Left lung (tissue), 10 donors: ENCODE data around the gene NECTIN1. TPM values are rescaled to one million over a fixed set of nuclear protein-coding genes. Genes with fewer than 3 reads are reported as not detected.

ENCODE experiments used
- ATAC-seq: fragments of 200-7000 bp; cut with Tn5 transposase; one replicate; pipeline ENCODE4 v1.9.1; 2020; ENCODE audit warnings: moderate library complexity
- DNase-seq, 4 donors: peaks; one replicate each; pipeline ENCODE4 v3.0.0-alpha.2; 2013 to 2020
- H3K27ac ChIP-seq, 2 donors: fragments of 200-600 bp; sonication (generic) in 1 of 2; one replicate each; pipeline versions ENCODE4 v1.5.0 to v1.8.0; 2020 to 2021
- H3K27me3 ChIP-seq, 2 donors: fragments of 200-600 bp; sonication (generic) in 1 of 2; one replicate each; pipeline versions ENCODE4 v1.5.0 to v1.8.0; 2020 to 2021
- H3K36me3 ChIP-seq, 2 donors: fragments of 200-600 bp; sonication (generic) in 1 of 2; one replicate each; pipeline versions ENCODE4 v1.5.0 to v1.8.0; 2020 to 2021
- H3K4me1 ChIP-seq, 2 donors: fragments of 200-600 bp; one replicate each; pipeline ENCODE4 v1.8.0; 2021
- H3K4me3 ChIP-seq, 2 donors: fragments of 200-600 bp; sonication (generic) in 1 of 2; one replicate each; pipeline versions ENCODE4 v1.5.0 to v1.8.0; 2020 to 2021; ENCODE audit warnings: mild to moderate bottlenecking in 1 of 2
- H3K9me3 ChIP-seq, 2 donors: fragments of 200-600 bp; sonication (generic) in 1 of 2; one replicate each; pipeline versions ENCODE4 v1.5.0 to v1.8.0; 2020 to 2021
- CTCF ChIP-seq, 2 donors: fragments of 200-600 bp; sonication (generic) in 1 of 2; IDR thresholded peaks; one replicate each; pipeline versions ENCODE4 v1.5.0 to v1.8.0; 2021; ENCODE audit warnings: antibody characterized with exemption in 2 of 2
- intact Hi-C, 2 donors: fragments of 100-400 bp; cut with DNase I; formaldehyde crosslinking; loops; one replicate each; pipeline versions ENCODE4 v1.11.2 to v1.14.2; 2022
- polyA plus RNA-seq, 6 donors: library from polyadenylated mRNA; unstranded; fragments of 120-200 nt; gene quantifications; one replicate each; pipeline ENCODE4 v1.2.1, GENCODE V29; 2013; ENCODE audit not compliant: insufficient read length in 6 of 6
- total RNA-seq, 2 donors: library from RNA; stranded (reverse); fragmentation: NEBNext Ultra II Directional; extraction: Animal tissue kit (Norgen Biotek cat#: 25700); gene quantifications; one replicate each; pipeline ENCODE4 v1.2.1, GENCODE V29; 2021
- donor health status: DM: no; HTN: yes; CAD: no.
- donor health status: DM: no; HTN: no; CAD: no.

NECTIN1 gene
- total and polyA plus RNA-seq, 8 donors, result 13.0 to 21.1 (median 15.9) TPM

GRCh38 chr11:119661226-119661625 is 67.8 kb downstream of the NECTIN1 start:
- DNase-seq, result no peak
- intact Hi-C loops, result no loop called here
- no peak overlapping the region for H3K27ac ChIP-seq
- H3K36me3 ChIP-seq, result peaks cover 0 to 7% of the 10 kb centered on the region in 2 donors
- no peak overlapping the region for H3K4me3 ChIP-seq
- no peak for ATAC-seq
- no peak for TF ChIP-seq CTCF (IDR thresholded peaks at IDR 0.05)
- H3K27me3 ChIP-seq, result no peaks in the 10 kb centered on the region
- no peaks in the 10 kb centered on the region for H3K9me3 ChIP-seq
- H3K4me1 ChIP-seq, result no peaks in the 10 kb centered on the region

GRCh38 chr11:119659971-119660723 is 68.9 kb downstream of the NECTIN1 start:
- Histone ChIP-seq H3K36me3 (peaks cover 0 to 7% of the 10 kb centered on the region in 2 donors), H3K9me3 (no peaks in the 10 kb centered on the region), H3K27me3 (no peaks in the 10 kb centered on the region), H3K4me1 (no peaks in the 10 kb centered on the region), H3K4me3 (no peak overlapping the region), H3K27ac (no peak overlapping the region)
- ATAC-seq (no peak), DNase-seq (no peak)
- intact Hi-C loops, result no loop called here
- TF ChIP-seq CTCF (IDR thresholded peaks at IDR 0.05), result no peak

GRCh38 chr11:119652907-119653659 is 75.9 kb downstream of the NECTIN1 start:
- no peaks in the 10 kb centered on the region for H3K36me3 ChIP-seq
- no peak overlapping the region for H3K4me3 ChIP-seq
- intact Hi-C loops, result no loop called here
- ATAC-seq (no peak), DNase-seq (no peak)
- H3K9me3 ChIP-seq, result no peaks in the 10 kb centered on the region
- H3K27ac ChIP-seq, result no peak overlapping the region
- peaks cover 0 to 7% of the 10 kb centered on the region in 2 donors for H3K27me3 ChIP-seq
- H3K4me1 ChIP-seq, result no peaks in the 10 kb centered on the region
- no peak for TF ChIP-seq CTCF (IDR thresholded peaks at IDR 0.05)

DNA sequence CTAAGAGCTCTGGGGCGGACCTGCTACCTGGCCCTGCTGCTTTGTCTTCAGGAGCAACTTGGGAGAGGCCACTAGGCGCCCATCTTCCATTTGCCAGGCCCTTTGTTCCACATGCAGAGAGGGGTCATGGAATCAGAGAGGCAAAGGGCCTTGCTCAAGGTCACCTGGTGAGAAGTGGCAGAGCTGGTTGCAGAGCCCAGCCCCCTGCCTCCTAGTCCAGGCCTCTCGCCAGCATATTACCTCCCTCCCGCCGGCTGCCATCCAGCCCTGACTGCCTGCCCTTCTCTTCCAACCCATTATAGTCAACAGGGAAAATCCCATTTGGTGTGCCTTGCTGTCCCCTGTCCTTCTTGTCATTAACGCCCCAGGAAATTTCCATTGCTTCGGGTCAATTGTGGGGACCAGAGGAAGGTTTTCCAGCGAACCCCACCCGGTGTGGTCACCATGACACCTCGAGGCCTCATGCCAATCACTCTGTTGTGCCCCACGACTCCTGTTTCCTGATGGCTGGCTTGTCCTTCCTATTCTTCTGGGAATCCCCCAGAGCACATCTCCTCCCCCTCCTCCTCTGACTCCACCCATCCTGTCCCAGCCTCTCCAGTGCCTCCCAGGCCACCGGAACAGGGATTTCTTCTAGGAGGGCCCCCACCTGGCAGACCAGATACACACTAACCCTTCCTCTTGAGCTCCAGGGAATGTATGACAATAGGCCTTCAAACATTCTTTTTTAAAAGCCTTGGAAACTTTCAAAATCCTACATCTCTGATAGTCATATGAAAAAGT is 77.0 kb downstream of the NECTIN1 start:
- TF ChIP-seq CTCF (IDR thresholded peaks at IDR 0.05), result no peak
- intact Hi-C loops, result no loop called here
- no peak for ATAC-seq
- Histone ChIP-seq H3K4me1 (no peaks in the 10 kb centered on the region), H3K27me3 (peaks cover 0 to 7% of the 10 kb centered on the region in 2 donors), H3K36me3 (no peaks in the 10 kb centered on the region), H3K9me3 (no peaks in the 10 kb centered on the region), H3K4me3 (no peak overlapping the region), H3K27ac (no peak overlapping the region)
- no peak for DNase-seq

DNA sequence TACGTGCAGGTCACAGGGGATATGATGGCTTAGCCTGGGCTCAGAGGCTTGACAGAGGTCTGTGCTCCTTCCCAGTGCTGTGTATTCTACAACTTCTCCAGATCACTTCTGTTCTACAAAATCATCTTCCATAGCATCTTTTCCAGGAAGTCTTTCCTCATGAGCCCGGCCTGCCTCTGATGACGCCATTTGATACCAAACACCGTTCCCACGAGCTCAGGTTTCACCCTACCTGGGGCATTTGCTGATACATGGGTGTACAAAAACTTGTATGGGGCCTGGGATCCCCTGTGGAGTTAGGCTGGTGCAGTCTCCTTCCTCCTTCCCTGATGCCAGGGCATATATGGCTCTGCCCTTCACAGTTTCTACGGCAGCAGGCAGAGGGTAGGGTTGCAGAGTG is 78.7 kb downstream of the NECTIN1 start:
- intact Hi-C loops, result no loop called here
- no peak overlapping the region for H3K4me3 ChIP-seq
- DNase-seq, result no peak

More for the DNA sequence above, 78.7 kb downstream of the NECTIN1 start:
- H3K27ac ChIP-seq, result no peak overlapping the region
- ATAC-seq, result no peak
- TF ChIP-seq CTCF (IDR thresholded peaks at IDR 0.05), result no peak
- H3K4me1 ChIP-seq, result no peaks in the 10 kb centered on the region
- no peaks in the 10 kb centered on the region for H3K36me3 ChIP-seq
- peaks cover 0 to 7% of the 10 kb centered on the region in 2 donors for H3K27me3 ChIP-seq
- H3K9me3 ChIP-seq, result no peaks in the 10 kb centered on the region
